Epithelial cell of prostate (primary cell): ENCODE data around the gene MYH9.
"Not testable (repeated sequence)": the region's sequence is repeated elsewhere in the genome, so short reads cannot be mapped to it uniquely, and the experiment has no call there.

Source experiments
- DNase-seq: peaks from one replicate; pipeline ENCODE4 v3.0.0-alpha.2; 2011; ENCODE audit warnings: low read depth, low spot score
- H3K27ac ChIP-seq: fragments of 450-650 bp; 2 replicates; pipeline ENCODE4 v1.5.1; 2017; ENCODE audit warnings: mild to moderate bottlenecking

MYH9 gene

GRCh38 chr22:36258701-36259614 is 128.8 kb downstream of the MYH9 start:
- DNase-seq = no peak
- no peak overlapping the region for H3K27ac ChIP-seq

GRCh38 chr22:36257948-36258670 is 129.7 kb downstream of the MYH9 start:
- no peak overlapping the region for H3K27ac ChIP-seq
- DNase-seq = no peak

DNA sequence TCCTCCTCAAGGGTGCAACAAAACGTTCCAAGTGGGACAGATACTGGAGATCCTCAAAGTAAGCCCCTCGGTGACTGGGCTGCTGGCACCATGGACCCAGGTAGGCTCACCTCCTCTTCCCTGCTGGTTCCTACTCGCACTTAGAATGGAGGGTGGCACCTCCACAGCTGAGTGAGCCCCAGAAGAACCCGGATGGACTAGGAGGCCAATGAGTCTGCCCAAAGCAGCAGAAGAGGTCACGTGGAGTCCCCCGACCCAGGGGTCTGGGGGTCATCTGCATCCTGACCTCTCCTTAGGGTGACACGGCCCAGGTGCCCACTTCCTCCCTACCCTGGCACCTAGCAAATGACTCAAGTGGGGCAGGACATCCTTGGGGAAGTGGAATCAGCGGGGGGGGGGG is 130.5 kb downstream of the MYH9 start:
- H3K27ac ChIP-seq = no peak overlapping the region
- DNase-seq = no peak

DNA sequence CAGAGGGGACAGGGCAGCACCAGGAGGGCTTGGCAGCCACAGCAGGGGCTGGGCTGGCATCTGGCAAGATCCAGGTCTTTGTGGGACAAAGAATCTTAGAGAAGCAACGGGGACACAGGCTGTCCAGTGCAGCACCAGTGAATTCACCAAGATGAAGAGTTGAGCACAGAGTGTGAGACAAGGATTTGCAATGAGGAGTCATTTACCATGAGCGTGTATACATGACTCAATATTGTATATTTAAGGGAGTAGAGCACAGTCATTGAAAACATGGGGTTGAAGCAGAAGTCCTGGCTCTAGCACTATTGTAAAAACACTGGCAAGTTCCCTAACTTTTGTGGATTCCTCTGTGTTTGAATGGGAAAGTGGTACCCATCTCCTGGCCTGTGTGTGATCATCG is 131.3 kb downstream of the MYH9 start:
- H3K27ac ChIP-seq = no peak overlapping the region
- DNase-seq = no peak

- not testable (repeated sequence) for H3K27ac ChIP-seq, DNase-seq
These were observed 132.2 kb downstream of the MYH9 start for GRCh38 chr22:36255572-36255971.

GRCh38 chr22:36253523-36254490 is 134.0 kb downstream of the MYH9 start:
- H3K27ac ChIP-seq = no peak overlapping the region
- DNase-seq = no peak

DNA sequence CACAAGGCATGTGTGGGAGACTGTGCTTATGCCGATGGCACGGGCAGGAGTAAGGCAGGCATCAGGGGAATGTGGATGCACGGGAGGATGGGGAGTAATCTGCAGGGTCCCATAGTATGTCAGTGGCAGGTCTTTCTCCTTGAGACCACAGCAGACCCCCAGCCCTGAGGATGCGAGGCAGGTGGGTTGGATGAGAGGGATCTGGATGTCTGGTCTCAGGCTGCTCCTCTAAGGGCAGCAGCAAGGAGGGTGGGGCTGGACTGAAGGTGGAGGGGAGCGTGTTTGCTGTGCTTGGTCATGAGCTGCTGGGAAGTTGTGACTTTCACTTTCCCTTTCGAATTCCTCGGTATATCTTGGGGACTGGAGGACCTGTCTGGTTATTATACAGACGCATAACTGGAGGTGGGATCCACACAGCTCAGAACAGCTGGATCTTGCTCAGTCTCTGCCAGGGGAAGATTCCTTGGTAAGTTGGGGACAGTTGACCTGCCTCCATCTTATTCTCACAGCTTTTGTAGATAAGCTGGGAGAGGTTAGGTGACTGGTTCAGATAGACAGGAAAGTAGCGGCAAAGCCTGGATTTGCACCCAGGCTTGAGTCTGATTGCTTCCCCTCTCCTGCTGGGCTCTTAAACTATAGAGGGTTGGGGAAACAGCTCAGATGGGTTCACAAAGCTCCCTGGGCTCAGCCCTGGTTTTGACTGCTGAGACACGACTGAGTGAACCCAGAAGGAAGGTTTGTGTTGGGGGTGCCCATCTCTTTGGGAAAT is 134.8 kb downstream of the MYH9 start, which contains the start of gene APOL1:
APOL1 (plus strand) TSS at position 380 of the 769 bp plus-strand sequence. CDS start 1,823 bp downstream, outside the sequence.
- H3K27ac ChIP-seq = no peak within 1 kb of the TSS

DNA sequence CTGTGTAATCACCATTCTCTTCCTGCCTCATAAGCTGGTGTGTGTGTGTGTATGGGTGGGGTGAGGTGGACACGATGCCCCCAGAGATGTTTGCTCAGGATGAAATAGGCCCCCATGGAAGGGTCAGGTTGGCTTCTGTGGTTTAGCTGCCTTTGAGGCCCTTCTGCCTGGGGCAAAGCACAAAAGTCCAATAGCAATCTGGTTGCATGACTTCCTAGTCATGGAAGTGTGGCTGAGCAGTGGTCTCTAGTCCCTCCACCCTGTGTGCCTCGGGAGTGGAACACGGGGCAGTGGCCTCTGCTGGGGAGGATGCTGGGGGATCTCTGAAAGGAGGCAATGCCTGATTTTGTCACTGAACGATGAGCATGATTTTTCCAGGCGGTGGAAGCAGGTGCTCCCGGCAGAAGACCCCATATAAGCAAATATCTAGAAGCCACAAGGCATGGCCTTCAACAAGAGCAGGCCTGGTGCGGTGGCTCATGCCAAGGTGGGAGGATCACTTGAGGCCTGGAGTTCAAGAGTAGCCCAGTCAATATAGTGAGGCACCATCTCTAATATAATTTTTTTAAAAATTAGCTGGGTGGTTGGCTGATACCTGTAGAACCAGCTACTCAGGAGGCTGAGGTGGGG is 135.7 kb downstream of the MYH9 start:
- not testable (repeated sequence) for DNase-seq, H3K27ac ChIP-seq

More for the DNA sequence above, 134.8 kb downstream of the MYH9 start, which contains the start of gene APOL1:
- peak; percentile 22 for DNase-seq

- H3K27ac ChIP-seq = peak overlapping the region; percentile 83
- DNase-seq = peak; percentile 36
These were observed 137.3 kb downstream of the MYH9 start for GRCh38 chr22:36250292-36250960.

GRCh38 chr22:36249160-36249559 is 138.6 kb downstream of the MYH9 start:
- H3K27ac ChIP-seq = peak overlapping the region; percentile 83
- DNase-seq = no peak

- no peak overlapping the region for H3K27ac ChIP-seq
- DNase-seq = no peak
These were observed 139.8 kb downstream of the MYH9 start for GRCh38 chr22:36247955-36248354.

GRCh38 chr22:36246718-36247117 is 141.0 kb downstream of the MYH9 start:
- no peak overlapping the region for H3K27ac ChIP-seq
- no peak for DNase-seq

DNA sequence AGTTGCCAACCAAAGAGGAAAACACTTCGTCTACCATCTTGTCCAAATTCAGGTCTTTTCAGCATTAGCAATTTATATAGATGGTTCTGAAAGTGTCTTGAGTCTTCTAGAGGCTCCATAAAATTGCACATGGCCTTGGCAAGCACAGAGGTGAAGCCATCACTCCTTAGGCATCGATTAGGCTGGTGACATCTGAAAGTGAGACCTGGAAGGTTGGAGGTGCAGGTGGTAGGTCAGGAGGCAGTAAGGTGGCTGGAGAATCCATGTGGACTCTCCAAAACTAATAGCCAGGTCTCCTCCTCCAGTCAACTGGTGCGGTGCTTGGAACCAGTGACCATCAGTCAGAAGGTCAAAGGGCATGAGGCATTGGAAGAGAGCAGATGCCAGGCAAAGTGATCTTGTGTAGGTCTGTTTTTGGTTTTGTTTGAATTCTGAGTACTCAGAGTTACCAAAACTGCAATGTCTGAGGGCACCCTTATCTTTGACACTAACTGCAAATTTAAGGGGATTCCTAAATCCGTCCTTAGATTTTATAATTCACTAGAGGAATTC is 141.9 kb downstream of the MYH9 start:
- no peak for DNase-seq
- H3K27ac ChIP-seq = no peak overlapping the region

- H3K27ac ChIP-seq = no peak overlapping the region
- no peak for DNase-seq
These were observed 143.0 kb downstream of the MYH9 start for GRCh38 chr22:36244522-36245391.

GRCh38 chr22:36243986-36244385 is 143.8 kb downstream of the MYH9 start:
- no peak overlapping the region for H3K27ac ChIP-seq
- no peak for DNase-seq

DNA sequence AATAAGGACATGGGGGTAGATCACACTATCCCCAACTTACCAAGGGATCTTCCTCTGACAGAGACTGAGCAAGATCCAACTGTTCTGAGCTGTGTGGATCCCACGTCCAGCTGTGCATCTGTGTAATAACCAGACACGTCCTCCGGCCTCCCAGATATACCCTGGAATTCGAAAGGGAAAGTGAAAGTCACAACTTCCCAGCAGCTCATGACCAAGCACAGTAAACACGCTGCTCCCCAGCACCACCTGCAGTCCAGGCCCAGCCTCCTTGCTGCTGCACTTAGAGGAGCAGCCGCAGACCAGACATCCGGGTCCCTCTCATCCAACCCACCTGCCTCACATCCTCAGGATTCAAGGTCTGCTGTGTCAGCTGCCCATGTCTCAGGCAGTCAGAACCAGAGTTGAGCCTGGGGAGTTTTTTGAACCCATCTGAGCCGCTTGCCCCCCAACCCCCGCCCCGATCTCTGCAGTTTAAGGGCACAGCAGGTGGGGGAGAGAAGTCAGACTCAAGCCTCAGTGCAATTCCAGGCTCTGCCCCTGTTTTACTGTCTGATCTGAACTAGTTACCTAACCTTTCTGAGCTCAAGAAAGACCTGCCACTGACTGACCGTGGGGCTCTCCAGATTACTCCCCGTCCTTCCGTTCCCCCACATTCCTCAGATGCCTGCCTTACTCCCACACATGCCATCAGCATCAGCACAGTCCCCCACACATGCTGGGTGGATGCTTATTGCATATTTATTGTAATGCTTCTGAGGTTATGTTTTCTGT is 148.2 kb downstream of the MYH9 start, which contains the start of gene APOL2:
APOL2 (minus strand) TSS at position 127 of the 771 bp plus-strand sequence. CDS start 6,365 bp downstream, outside the sequence.
- DNase-seq = peak; percentile 79

More for the DNA sequence above, 148.2 kb downstream of the MYH9 start, which contains the start of gene APOL2:
- peak within 1 kb of the TSS; percentile 73 for H3K27ac ChIP-seq
